ENCODE measurements around the gene CBX7. TPM values are rescaled to one million over a fixed set of nuclear protein-coding genes. Genes with fewer than 3 reads are reported as not detected.

The CBX7 gene
- total and polyA plus RNA-seq, 2 experiments from 2014 or later = 2.6 to 11.5 TPM

- TF ChIP-seq EZH2 (IDR thresholded peaks at IDR 0.05; ENCODE audit: low read depth, unreplicated experiment) (no peak), ZNF114 (CRISPR knock-in tag; IDR thresholded peaks at IDR 0.05) (no peak), ZNF331 (CRISPR knock-in tag; IDR thresholded peaks at IDR 0.05; ENCODE audit: low read depth) (no peak)
- TF ChIP-seq, protein P1, sequence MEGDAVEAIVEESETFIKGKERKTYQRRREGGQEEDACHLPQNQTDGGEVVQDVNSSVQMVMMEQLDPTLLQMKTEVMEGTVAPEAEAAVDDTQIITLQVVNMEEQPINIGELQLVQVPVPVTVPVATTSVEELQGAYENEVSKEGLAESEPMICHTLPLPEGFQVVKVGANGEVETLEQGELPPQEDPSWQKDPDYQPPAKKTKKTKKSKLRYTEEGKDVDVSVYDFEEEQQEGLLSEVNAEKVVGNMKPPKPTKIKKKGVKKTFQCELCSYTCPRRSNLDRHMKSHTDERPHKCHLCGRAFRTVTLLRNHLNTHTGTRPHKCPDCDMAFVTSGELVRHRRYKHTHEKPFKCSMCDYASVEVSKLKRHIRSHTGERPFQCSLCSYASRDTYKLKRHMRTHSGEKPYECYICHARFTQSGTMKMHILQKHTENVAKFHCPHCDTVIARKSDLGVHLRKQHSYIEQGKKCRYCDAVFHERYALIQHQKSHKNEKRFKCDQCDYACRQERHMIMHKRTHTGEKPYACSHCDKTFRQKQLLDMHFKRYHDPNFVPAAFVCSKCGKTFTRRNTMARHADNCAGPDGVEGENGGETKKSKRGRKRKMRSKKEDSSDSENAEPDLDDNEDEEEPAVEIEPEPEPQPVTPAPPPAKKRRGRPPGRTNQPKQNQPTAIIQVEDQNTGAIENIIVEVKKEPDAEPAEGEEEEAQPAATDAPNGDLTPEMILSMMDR (conservative IDR thresholded peaks at IDR 0.05; ENCODE audit: low read depth in 2 of 2) = no peak
Measured at GRCh38 chr22:39097098-39098020, 55.1 kb downstream of the CBX7 start, which contains the start of gene APOBEC3H (continued).

- H3K27ac Mint-ChIP-seq = no peak overlapping the region
- Histone ChIP-seq H3K27me3 (ENCODE audit: insufficient read depth) (no peaks in the 10 kb centered on the region), H3K4me1 (ENCODE audit: insufficient read depth) (peaks cover 22% of the 10 kb centered on the region; the same call in 1 of the 2 replicates), H3K36me3 (ENCODE audit: insufficient read depth) (no peaks in the 10 kb centered on the region), H3K79me2 (replicated peaks; ENCODE audit: insufficient read depth) (no peaks in the 10 kb centered on the region), H2AFZ (no peak overlapping the region), H4K20me1 (replicated peaks; ENCODE audit: insufficient read depth) (no peaks in the 10 kb centered on the region), H3F3A (replicated peaks; ENCODE audit: low read depth) (0 out of 2 replicates have a peak, but pooled peaks cover 3% of the 10 kb centered on the region), H3K4me3 (no peak overlapping the region), H3K9me2 (ENCODE audit: insufficient read depth) (no peaks in the 10 kb centered on the region), H3K4me2 (no peak overlapping the region), H3K27ac (ENCODE audit: low read depth) (no peak overlapping the region)
- H3K27me3 Mint-ChIP-seq (ENCODE audit: insufficient read depth, low read depth, poor library complexity) = peaks cover 26% of the 10 kb centered on the region
- ATAC-seq (no peak), DNase-seq (ENCODE audit: low spot score) (no peak)
- peaks cover 29% of the 10 kb centered on the region for H3K4me1 Mint-ChIP-seq
- no peaks in the 10 kb centered on the region for H3K9me3 Mint-ChIP-seq
- no peak overlapping the region for H3K4me3 Mint-ChIP-seq
- H3K36me3 Mint-ChIP-seq (ENCODE audit: low read depth) = no peaks in the 10 kb centered on the region
- TF ChIP-seq ZNF114 (CRISPR knock-in tag; IDR thresholded peaks at IDR 0.05) (no peak), STAT1 (IDR thresholded peaks at IDR 0.05; ENCODE audit: unreplicated experiment) (no peak), JUNB (IDR thresholded peaks at IDR 0.05; ENCODE audit: unreplicated experiment) (no peak), POLR2AphosphoS5 (IDR thresholded peaks at IDR 0.05; ENCODE audit: low read depth) (no peak), NANOG (IDR thresholded peaks at IDR 0.05; ENCODE audit: borderline replicate concordance) (no peak), ZNF331 (CRISPR knock-in tag; IDR thresholded peaks at IDR 0.05; ENCODE audit: low read depth) (no peak), ETS1 (IDR thresholded peaks at IDR 0.05) (no peak), CREB1 (CRISPR knock-in tag; IDR thresholded peaks at IDR 0.05; ENCODE audit: low read depth) (no peak), EZH2 (IDR thresholded peaks at IDR 0.05; ENCODE audit: low read depth, unreplicated experiment) (no peak)
- TF ChIP-seq, protein P2, sequence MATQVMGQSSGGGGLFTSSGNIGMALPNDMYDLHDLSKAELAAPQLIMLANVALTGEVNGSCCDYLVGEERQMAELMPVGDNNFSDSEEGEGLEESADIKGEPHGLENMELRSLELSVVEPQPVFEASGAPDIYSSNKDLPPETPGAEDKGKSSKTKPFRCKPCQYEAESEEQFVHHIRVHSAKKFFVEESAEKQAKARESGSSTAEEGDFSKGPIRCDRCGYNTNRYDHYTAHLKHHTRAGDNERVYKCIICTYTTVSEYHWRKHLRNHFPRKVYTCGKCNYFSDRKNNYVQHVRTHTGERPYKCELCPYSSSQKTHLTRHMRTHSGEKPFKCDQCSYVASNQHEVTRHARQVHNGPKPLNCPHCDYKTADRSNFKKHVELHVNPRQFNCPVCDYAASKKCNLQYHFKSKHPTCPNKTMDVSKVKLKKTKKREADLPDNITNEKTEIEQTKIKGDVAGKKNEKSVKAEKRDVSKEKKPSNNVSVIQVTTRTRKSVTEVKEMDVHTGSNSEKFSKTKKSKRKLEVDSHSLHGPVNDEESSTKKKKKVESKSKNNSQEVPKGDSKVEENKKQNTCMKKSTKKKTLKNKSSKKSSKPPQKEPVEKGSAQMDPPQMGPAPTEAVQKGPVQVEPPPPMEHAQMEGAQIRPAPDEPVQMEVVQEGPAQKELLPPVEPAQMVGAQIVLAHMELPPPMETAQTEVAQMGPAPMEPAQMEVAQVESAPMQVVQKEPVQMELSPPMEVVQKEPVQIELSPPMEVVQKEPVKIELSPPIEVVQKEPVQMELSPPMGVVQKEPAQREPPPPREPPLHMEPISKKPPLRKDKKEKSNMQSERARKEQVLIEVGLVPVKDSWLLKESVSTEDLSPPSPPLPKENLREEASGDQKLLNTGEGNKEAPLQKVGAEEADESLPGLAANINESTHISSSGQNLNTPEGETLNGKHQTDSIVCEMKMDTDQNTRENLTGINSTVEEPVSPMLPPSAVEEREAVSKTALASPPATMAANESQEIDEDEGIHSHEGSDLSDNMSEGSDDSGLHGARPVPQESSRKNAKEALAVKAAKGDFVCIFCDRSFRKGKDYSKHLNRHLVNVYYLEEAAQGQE (IDR thresholded peaks at IDR 0.05; ENCODE audit: unreplicated experiment) = no peak
- TF ChIP-seq, protein P1 (conservative IDR thresholded peaks at IDR 0.05; ENCODE audit: low read depth in 2 of 2) = no peak
Measured at GRCh38 chr22:39095971-39096370, 56.5 kb downstream of the CBX7 start.

Data from GM23338 (cell line).